ENCODE measurements around the gene TOP3A.

TOP3A gene

GRCh38 chr17:18270046-18270931 lies 44.5 kb downstream of the TOP3A start:
- no peak for TF ChIP-seq CTCF (IDR thresholded peaks at IDR 0.05)
- Histone ChIP-seq H3K36me3 (peaks cover 14 to 61% (median 25%) of the 10 kb centered on the region in 3 donors), H3K27ac (no peak overlapping the region)

GRCh38 chr17:18267927-18268711 lies 46.7 kb downstream of the TOP3A start:
- DNase-seq = no peak
- H3K27ac ChIP-seq = no peak overlapping the region
- H3K27me3 ChIP-seq = no peaks in the 10 kb centered on the region
- intact Hi-C loops (cut with DNase I; ENCODE audit: low total_unique reads) = no loop called here
- H3K9me3 ChIP-seq = no peaks in the 10 kb centered on the region
- H3K4me3 ChIP-seq = no peak overlapping the region
- TF ChIP-seq CTCF (IDR thresholded peaks at IDR 0.05) = no peak
- H3K4me1 ChIP-seq = no peaks in the 10 kb centered on the region
- peaks cover 25 to 64% (median 32%) of the 10 kb centered on the region in 3 donors for H3K36me3 ChIP-seq

More at GRCh38 chr17:18270046-18270931, 44.5 kb downstream of the TOP3A start:
- Histone ChIP-seq H3K27me3 (no peaks in the 10 kb centered on the region), H3K4me3 (no peak overlapping the region), H3K9me3 (no peaks in the 10 kb centered on the region), H3K4me1 (no peaks in the 10 kb centered on the region)
- intact Hi-C loops (cut with DNase I; ENCODE audit: low total_unique reads) = no loop called here
- DNase-seq = no peak

GRCh38 chr17:18267366-18267765 lies 47.4 kb downstream of the TOP3A start:
- no peak for DNase-seq
- H3K27ac ChIP-seq = no peak overlapping the region
- no peaks in the 10 kb centered on the region for H3K9me3 ChIP-seq
- H3K27me3 ChIP-seq = no peaks in the 10 kb centered on the region
- peaks cover 26 to 65% (median 34%) of the 10 kb centered on the region in 3 donors for H3K36me3 ChIP-seq
- TF ChIP-seq CTCF (IDR thresholded peaks at IDR 0.05) = no peak
- peaks cover 0 to 7% (median 6%) of the 10 kb centered on the region in 4 donors for H3K4me1 ChIP-seq
- no peak overlapping the region for H3K4me3 ChIP-seq
- intact Hi-C loops (cut with DNase I; ENCODE audit: low total_unique reads) = no loop called here

- H3K36me3 ChIP-seq = peaks cover 26 to 41% (median 31%) of the 10 kb centered on the region in 3 donors
- no peak overlapping the region for H3K27ac ChIP-seq
- intact Hi-C loops (cut with DNase I; ENCODE audit: low total_unique reads) = loop anchor here (5.0 kb wide), 1 partner anchor 48 kb away; the partner anchor contains the start of gene TOP3A
- H3K27me3 ChIP-seq = no peaks in the 10 kb centered on the region
- H3K4me3 ChIP-seq = no peak overlapping the region
- H3K4me1 ChIP-seq = peaks cover 0 to 33% (median 26%) of the 10 kb centered on the region in 4 donors
- no peak for TF ChIP-seq CTCF (IDR thresholded peaks at IDR 0.05)
- DNase-seq = no peak
- no peaks in the 10 kb centered on the region for H3K9me3 ChIP-seq
These were observed 50.7 kb downstream of the TOP3A start for GRCh38 chr17:18263885-18264682.

- intact Hi-C loops (cut with DNase I; ENCODE audit: low total_unique reads) = loop anchor here (5.0 kb wide), 1 partner anchor 50 kb away; the partner anchor contains the start of gene TOP3A
These were observed 52.2 kb downstream of the TOP3A start for GRCh38 chr17:18262641-18263040.

More at GRCh38 chr17:18262641-18263040, 52.2 kb downstream of the TOP3A start:
- no peak for DNase-seq
- Histone ChIP-seq H3K27me3 (no peaks in the 10 kb centered on the region), H3K36me3 (peaks cover 26 to 41% (median 31%) of the 10 kb centered on the region in 3 donors), H3K4me3 (no peak overlapping the region), H3K4me1 (peaks cover 0 to 39% (median 31%) of the 10 kb centered on the region in 4 donors), H3K9me3 (no peaks in the 10 kb centered on the region), H3K27ac (peak overlapping the region; percentile 92 to 98)
- no peak for TF ChIP-seq CTCF (IDR thresholded peaks at IDR 0.05)
